ENCODE results near the gene ZMYND8.

Gene ZMYND8

GRCh38 chr20:47275548-47275947 is 81.0 kb downstream of the ZMYND8 start:
- no peaks in the 10 kb centered on the region for H3K27me3 ChIP-seq (replicated peaks; ENCODE audit: control insufficient read depth, insufficient read depth, low read length)
- DNase-seq (ENCODE audit: low read depth) = no peak
- no peak overlapping the region for H3K4me3 ChIP-seq (ENCODE audit: low read length)
- no peaks in the 10 kb centered on the region for H3K9me3 ChIP-seq (ENCODE audit: control insufficient read depth, low read length)
- peaks cover 43% of the 10 kb centered on the region for H3K36me3 ChIP-seq (ENCODE audit: control insufficient read depth, insufficient read depth, low read length, severe bottlenecking)
- H3K9ac ChIP-seq (ENCODE audit: low read length) = peak overlapping the region; percentile 88
- peaks cover 66% of the 10 kb centered on the region for H3K4me1 ChIP-seq (ENCODE audit: control insufficient read depth, insufficient read depth, low read length)

- H3K9ac ChIP-seq (ENCODE audit: low read length) = peak overlapping the region; percentile 88
- H3K27me3 ChIP-seq (replicated peaks; ENCODE audit: control insufficient read depth, insufficient read depth, low read length) = no peaks in the 10 kb centered on the region
- peaks cover 37% of the 10 kb centered on the region for H3K36me3 ChIP-seq (ENCODE audit: control insufficient read depth, insufficient read depth, low read length, severe bottlenecking)
- H3K4me3 ChIP-seq (ENCODE audit: low read length) = peak overlapping the region; percentile 47
- peaks cover 69% of the 10 kb centered on the region for H3K4me1 ChIP-seq (ENCODE audit: control insufficient read depth, insufficient read depth, low read length)
- peak; percentile 92 for DNase-seq (ENCODE audit: low read depth)
- no peaks in the 10 kb centered on the region for H3K9me3 ChIP-seq (ENCODE audit: control insufficient read depth, low read length)
Measured at GRCh38 chr20:47274401-47275108, 81.9 kb downstream of the ZMYND8 start.

- Histone ChIP-seq H3K9ac (ENCODE audit: low read length) (peak overlapping the region; percentile 88), H3K9me3 (ENCODE audit: control insufficient read depth, low read length) (no peaks in the 10 kb centered on the region), H3K36me3 (ENCODE audit: control insufficient read depth, insufficient read depth, low read length, severe bottlenecking) (peaks cover 37% of the 10 kb centered on the region), H3K27me3 (replicated peaks; ENCODE audit: control insufficient read depth, insufficient read depth, low read length) (no peaks in the 10 kb centered on the region), H3K4me1 (ENCODE audit: control insufficient read depth, insufficient read depth, low read length) (peaks cover 74% of the 10 kb centered on the region), H3K4me3 (ENCODE audit: low read length) (peak overlapping the region; percentile 47)
- peak; percentile 43 for DNase-seq (ENCODE audit: low read depth)
Measured at GRCh38 chr20:47273591-47274235, 82.8 kb downstream of the ZMYND8 start.

- peak; percentile 91 for DNase-seq (ENCODE audit: low read depth)
- Histone ChIP-seq H3K4me3 (ENCODE audit: low read length) (no peak overlapping the region), H3K9ac (ENCODE audit: low read length) (peak overlapping the region; percentile 88), H3K4me1 (ENCODE audit: control insufficient read depth, insufficient read depth, low read length) (peaks cover 72% of the 10 kb centered on the region), H3K27me3 (replicated peaks; ENCODE audit: control insufficient read depth, insufficient read depth, low read length) (no peaks in the 10 kb centered on the region), H3K9me3 (ENCODE audit: control insufficient read depth, low read length) (no peaks in the 10 kb centered on the region), H3K36me3 (ENCODE audit: control insufficient read depth, insufficient read depth, low read length, severe bottlenecking) (peaks cover 32% of the 10 kb centered on the region)
Measured at GRCh38 chr20:47272893-47273590, 83.5 kb downstream of the ZMYND8 start.

- Histone ChIP-seq H3K36me3 (ENCODE audit: control insufficient read depth, insufficient read depth, low read length, severe bottlenecking) (peaks cover 34% of the 10 kb centered on the region), H3K4me3 (ENCODE audit: low read length) (no peak overlapping the region), H3K4me1 (ENCODE audit: control insufficient read depth, insufficient read depth, low read length) (peaks cover 55% of the 10 kb centered on the region), H3K9me3 (ENCODE audit: control insufficient read depth, low read length) (no peaks in the 10 kb centered on the region), H3K9ac (ENCODE audit: low read length) (peak overlapping the region; percentile 30), H3K27me3 (replicated peaks; ENCODE audit: control insufficient read depth, insufficient read depth, low read length) (no peaks in the 10 kb centered on the region)
- no peak for DNase-seq (ENCODE audit: low read depth)
Measured at GRCh38 chr20:47271046-47271615, 85.4 kb downstream of the ZMYND8 start.

- no peak overlapping the region for H3K9ac ChIP-seq (ENCODE audit: low read length)
- H3K9me3 ChIP-seq (ENCODE audit: control insufficient read depth, low read length) = no peaks in the 10 kb centered on the region
- H3K4me3 ChIP-seq (ENCODE audit: low read length) = no peak overlapping the region
- DNase-seq (ENCODE audit: low read depth) = peak; percentile 74
- no peaks in the 10 kb centered on the region for H3K27me3 ChIP-seq (replicated peaks; ENCODE audit: control insufficient read depth, insufficient read depth, low read length)
- H3K36me3 ChIP-seq (ENCODE audit: control insufficient read depth, insufficient read depth, low read length, severe bottlenecking) = peaks cover 25% of the 10 kb centered on the region
- H3K4me1 ChIP-seq (ENCODE audit: control insufficient read depth, insufficient read depth, low read length) = peaks cover 39% of the 10 kb centered on the region
Measured at GRCh38 chr20:47269309-47270165, 87.0 kb downstream of the ZMYND8 start.

- no peak overlapping the region for H3K9ac ChIP-seq (ENCODE audit: low read length)
- H3K4me3 ChIP-seq (ENCODE audit: low read length) = no peak overlapping the region
- no peaks in the 10 kb centered on the region for H3K9me3 ChIP-seq (ENCODE audit: control insufficient read depth, low read length)
- DNase-seq (ENCODE audit: low read depth) = no peak
- peaks cover 25% of the 10 kb centered on the region for H3K36me3 ChIP-seq (ENCODE audit: control insufficient read depth, insufficient read depth, low read length, severe bottlenecking)
- H3K4me1 ChIP-seq (ENCODE audit: control insufficient read depth, insufficient read depth, low read length) = peaks cover 33% of the 10 kb centered on the region
- no peaks in the 10 kb centered on the region for H3K27me3 ChIP-seq (replicated peaks; ENCODE audit: control insufficient read depth, insufficient read depth, low read length)
Measured at GRCh38 chr20:47267621-47268020, 88.9 kb downstream of the ZMYND8 start.

- no peak for DNase-seq (ENCODE audit: low read depth)
- Histone ChIP-seq H3K27me3 (replicated peaks; ENCODE audit: control insufficient read depth, insufficient read depth, low read length) (no peaks in the 10 kb centered on the region), H3K4me3 (ENCODE audit: low read length) (no peak overlapping the region), H3K9ac (ENCODE audit: low read length) (no peak overlapping the region), H3K4me1 (ENCODE audit: control insufficient read depth, insufficient read depth, low read length) (peaks cover 28% of the 10 kb centered on the region), H3K36me3 (ENCODE audit: control insufficient read depth, insufficient read depth, low read length, severe bottlenecking) (peaks cover 28% of the 10 kb centered on the region), H3K9me3 (ENCODE audit: control insufficient read depth, low read length) (no peaks in the 10 kb centered on the region)
Measured at GRCh38 chr20:47266847-47267515, 89.5 kb downstream of the ZMYND8 start.

GRCh38 chr20:47265984-47266383 is 90.5 kb downstream of the ZMYND8 start:
- peaks cover 33% of the 10 kb centered on the region for H3K36me3 ChIP-seq (ENCODE audit: control insufficient read depth, insufficient read depth, low read length, severe bottlenecking)
- H3K9ac ChIP-seq (ENCODE audit: low read length) = no peak overlapping the region
- H3K9me3 ChIP-seq (ENCODE audit: control insufficient read depth, low read length) = no peaks in the 10 kb centered on the region
- H3K27me3 ChIP-seq (replicated peaks; ENCODE audit: control insufficient read depth, insufficient read depth, low read length) = no peaks in the 10 kb centered on the region
- H3K4me3 ChIP-seq (ENCODE audit: low read length) = no peak overlapping the region
- H3K4me1 ChIP-seq (ENCODE audit: control insufficient read depth, insufficient read depth, low read length) = peaks cover 22% of the 10 kb centered on the region
- no peak for DNase-seq (ENCODE audit: low read depth)

GRCh38 chr20:47265214-47265613 is 91.3 kb downstream of the ZMYND8 start:
- no peak overlapping the region for H3K9ac ChIP-seq (ENCODE audit: low read length)
- no peak overlapping the region for H3K4me3 ChIP-seq (ENCODE audit: low read length)
- H3K9me3 ChIP-seq (ENCODE audit: control insufficient read depth, low read length) = no peaks in the 10 kb centered on the region
- H3K36me3 ChIP-seq (ENCODE audit: control insufficient read depth, insufficient read depth, low read length, severe bottlenecking) = peaks cover 40% of the 10 kb centered on the region
- H3K27me3 ChIP-seq (replicated peaks; ENCODE audit: control insufficient read depth, insufficient read depth, low read length) = no peaks in the 10 kb centered on the region
- no peak for DNase-seq (ENCODE audit: low read depth)
- H3K4me1 ChIP-seq (ENCODE audit: control insufficient read depth, insufficient read depth, low read length) = peaks cover 21% of the 10 kb centered on the region
